Measurements from ENCODE around the gene PHACTR1.

DNA sequence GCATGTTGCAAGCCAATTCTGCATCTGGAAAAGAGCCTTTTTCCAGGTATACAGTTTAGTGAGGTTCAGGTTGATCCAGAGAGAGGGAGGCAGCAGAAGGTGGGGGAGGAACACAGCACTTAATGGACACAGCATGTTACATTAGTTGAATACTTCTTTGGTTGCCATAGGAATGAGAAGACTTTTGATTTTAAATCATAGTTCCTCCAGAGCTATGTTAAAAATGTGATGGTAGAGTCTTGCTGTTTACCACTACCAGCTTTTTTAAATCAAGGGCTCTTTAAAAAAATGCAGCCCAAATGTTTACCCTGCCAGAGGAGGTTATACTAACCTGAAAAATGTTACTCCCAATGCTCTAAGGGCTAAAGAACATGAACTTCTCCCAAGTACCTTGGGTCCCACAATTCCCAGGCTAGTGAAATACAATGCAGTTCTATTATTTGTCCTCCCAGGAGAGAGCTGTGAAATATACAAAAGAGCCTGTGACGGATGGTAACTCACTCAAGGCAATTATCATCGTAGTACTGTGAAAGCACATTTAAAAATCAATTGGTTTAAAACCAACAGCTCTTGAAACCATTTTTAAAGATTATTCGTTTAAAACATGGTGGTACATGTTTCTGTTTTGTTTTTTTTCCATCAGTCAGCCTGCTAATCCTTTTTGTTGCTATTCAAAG lies 6.9 kb upstream of the PHACTR1 start:
- TF ChIP-seq, protein P1, sequence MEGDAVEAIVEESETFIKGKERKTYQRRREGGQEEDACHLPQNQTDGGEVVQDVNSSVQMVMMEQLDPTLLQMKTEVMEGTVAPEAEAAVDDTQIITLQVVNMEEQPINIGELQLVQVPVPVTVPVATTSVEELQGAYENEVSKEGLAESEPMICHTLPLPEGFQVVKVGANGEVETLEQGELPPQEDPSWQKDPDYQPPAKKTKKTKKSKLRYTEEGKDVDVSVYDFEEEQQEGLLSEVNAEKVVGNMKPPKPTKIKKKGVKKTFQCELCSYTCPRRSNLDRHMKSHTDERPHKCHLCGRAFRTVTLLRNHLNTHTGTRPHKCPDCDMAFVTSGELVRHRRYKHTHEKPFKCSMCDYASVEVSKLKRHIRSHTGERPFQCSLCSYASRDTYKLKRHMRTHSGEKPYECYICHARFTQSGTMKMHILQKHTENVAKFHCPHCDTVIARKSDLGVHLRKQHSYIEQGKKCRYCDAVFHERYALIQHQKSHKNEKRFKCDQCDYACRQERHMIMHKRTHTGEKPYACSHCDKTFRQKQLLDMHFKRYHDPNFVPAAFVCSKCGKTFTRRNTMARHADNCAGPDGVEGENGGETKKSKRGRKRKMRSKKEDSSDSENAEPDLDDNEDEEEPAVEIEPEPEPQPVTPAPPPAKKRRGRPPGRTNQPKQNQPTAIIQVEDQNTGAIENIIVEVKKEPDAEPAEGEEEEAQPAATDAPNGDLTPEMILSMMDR (IDR thresholded peaks at IDR 0.05; ENCODE audit: insufficient read depth, low read depth, low read length): no peak
- TF ChIP-seq EZH2 (IDR thresholded peaks at IDR 0.05; ENCODE audit: insufficient read depth, low read length): no peak

All from astrocyte (in vitro differentiated cells and primary cell).